HepG2 (cell line): ENCODE data around the gene RELL1.

ENCODE experiments used
- CTCF ChIP-seq: sonication (generic); formaldehyde crosslinking; IDR thresholded peaks from 2 replicates; pipeline ENCODE4 v1.5.0; 2020; ENCODE audit warnings: mild to moderate bottlenecking, missing genetic modification reagents, moderate library complexity
- E2F1 ChIP-seq: sonication (generic); formaldehyde crosslinking; IDR thresholded peaks from 2 replicates; pipeline ENCODE4 v1.5.0; 2020; ENCODE audit warnings: missing genetic modification reagents
- ETV5 ChIP-seq: IDR thresholded peaks from 2 replicates; pipeline ENCODE4 v1.6.1; 2018; ENCODE audit warnings: missing biosample characterization, missing genetic modification reagents, inconsistent platforms, borderline replicate concordance
- FOXM1 ChIP-seq: sonication (generic); formaldehyde crosslinking; IDR thresholded peaks from 2 replicates; pipeline ENCODE4 v1.5.0; 2020; ENCODE audit warnings: missing genetic modification reagents
- MAFK ChIP-seq, 2 experiments: IDR thresholded peaks in 1 of 2; conservative IDR thresholded peaks in 1 of 2; 2 replicates each; pipeline ENCODE4 v1.6.1; 2011; ENCODE audit warnings: improper control_type of control experiment in 2 of 2, low read length in 2 of 2
- POLR2AphosphoS5 ChIP-seq: IDR thresholded peaks from 2 replicates; pipeline ENCODE4 v1.6.1; 2012; ENCODE audit warnings: low read depth, low read length
- RAD21 ChIP-seq: fragments of 450-650 bp; formaldehyde crosslinking; IDR thresholded peaks from 2 replicates; pipeline ENCODE4 v1.5.0; 2020; ENCODE audit warnings: mild to moderate bottlenecking
- RNF2 ChIP-seq: fragments of 450-650 bp; conservative IDR thresholded peaks from 2 replicates; pipeline ENCODE4 v1.6.1; 2016; ENCODE audit warnings: low read depth
- ZNF670 ChIP-seq: sonication (generic); formaldehyde crosslinking; IDR thresholded peaks from 2 replicates; pipeline ENCODE4 v1.8.0; 2022; ENCODE audit warnings: mild to moderate bottlenecking, missing genetic modification reagents, borderline replicate concordance
- ZNF746 ChIP-seq: sonication (generic); formaldehyde crosslinking; IDR thresholded peaks from 2 replicates; pipeline ENCODE4 v1.8.0; 2022; ENCODE audit warnings: mild to moderate bottlenecking, missing genetic modification reagents
- TF ChIP-seq, protein P1 (sequence below): sonication (generic); formaldehyde crosslinking; IDR thresholded peaks from one replicate; pipeline ENCODE4 v1.5.1; 2020; ENCODE audit warnings: mild to moderate bottlenecking, missing genetic modification reagents; ENCODE audit errors: not compliant biosample characterization
- TF ChIP-seq, protein P2 (sequence below): IDR thresholded peaks from 2 replicates; pipeline ENCODE4 v1.6.1; 2016; ENCODE audit warnings: missing compliant biosample characterization, missing genetic modification reagents, borderline replicate concordance

GRCh38 chr4:37693450-37694190, 7.4 kb upstream of the RELL1 start:
- TF ChIP-seq ETV5 (CRISPR knock-in tag) (no peak), RAD21 (CRISPR knock-in tag) (no peak), ZNF746 (CRISPR knock-in tag) (no peak), MAFK (conservative IDR thresholded peaks at IDR 0.05 in 1 of 2, IDR thresholded peaks at IDR 0.05 in 1 of 2; ENCODE audit: low read length in 2 of 2) (no peak), CTCF (CRISPR knock-in tag) (no peak), E2F1 (CRISPR knock-in tag) (no peak), POLR2AphosphoS5 (no peak), ZNF670 (CRISPR knock-in tag) (no peak), FOXM1 (CRISPR knock-in tag) (no peak), RNF2 (no peak)
- TF ChIP-seq, protein P1, sequence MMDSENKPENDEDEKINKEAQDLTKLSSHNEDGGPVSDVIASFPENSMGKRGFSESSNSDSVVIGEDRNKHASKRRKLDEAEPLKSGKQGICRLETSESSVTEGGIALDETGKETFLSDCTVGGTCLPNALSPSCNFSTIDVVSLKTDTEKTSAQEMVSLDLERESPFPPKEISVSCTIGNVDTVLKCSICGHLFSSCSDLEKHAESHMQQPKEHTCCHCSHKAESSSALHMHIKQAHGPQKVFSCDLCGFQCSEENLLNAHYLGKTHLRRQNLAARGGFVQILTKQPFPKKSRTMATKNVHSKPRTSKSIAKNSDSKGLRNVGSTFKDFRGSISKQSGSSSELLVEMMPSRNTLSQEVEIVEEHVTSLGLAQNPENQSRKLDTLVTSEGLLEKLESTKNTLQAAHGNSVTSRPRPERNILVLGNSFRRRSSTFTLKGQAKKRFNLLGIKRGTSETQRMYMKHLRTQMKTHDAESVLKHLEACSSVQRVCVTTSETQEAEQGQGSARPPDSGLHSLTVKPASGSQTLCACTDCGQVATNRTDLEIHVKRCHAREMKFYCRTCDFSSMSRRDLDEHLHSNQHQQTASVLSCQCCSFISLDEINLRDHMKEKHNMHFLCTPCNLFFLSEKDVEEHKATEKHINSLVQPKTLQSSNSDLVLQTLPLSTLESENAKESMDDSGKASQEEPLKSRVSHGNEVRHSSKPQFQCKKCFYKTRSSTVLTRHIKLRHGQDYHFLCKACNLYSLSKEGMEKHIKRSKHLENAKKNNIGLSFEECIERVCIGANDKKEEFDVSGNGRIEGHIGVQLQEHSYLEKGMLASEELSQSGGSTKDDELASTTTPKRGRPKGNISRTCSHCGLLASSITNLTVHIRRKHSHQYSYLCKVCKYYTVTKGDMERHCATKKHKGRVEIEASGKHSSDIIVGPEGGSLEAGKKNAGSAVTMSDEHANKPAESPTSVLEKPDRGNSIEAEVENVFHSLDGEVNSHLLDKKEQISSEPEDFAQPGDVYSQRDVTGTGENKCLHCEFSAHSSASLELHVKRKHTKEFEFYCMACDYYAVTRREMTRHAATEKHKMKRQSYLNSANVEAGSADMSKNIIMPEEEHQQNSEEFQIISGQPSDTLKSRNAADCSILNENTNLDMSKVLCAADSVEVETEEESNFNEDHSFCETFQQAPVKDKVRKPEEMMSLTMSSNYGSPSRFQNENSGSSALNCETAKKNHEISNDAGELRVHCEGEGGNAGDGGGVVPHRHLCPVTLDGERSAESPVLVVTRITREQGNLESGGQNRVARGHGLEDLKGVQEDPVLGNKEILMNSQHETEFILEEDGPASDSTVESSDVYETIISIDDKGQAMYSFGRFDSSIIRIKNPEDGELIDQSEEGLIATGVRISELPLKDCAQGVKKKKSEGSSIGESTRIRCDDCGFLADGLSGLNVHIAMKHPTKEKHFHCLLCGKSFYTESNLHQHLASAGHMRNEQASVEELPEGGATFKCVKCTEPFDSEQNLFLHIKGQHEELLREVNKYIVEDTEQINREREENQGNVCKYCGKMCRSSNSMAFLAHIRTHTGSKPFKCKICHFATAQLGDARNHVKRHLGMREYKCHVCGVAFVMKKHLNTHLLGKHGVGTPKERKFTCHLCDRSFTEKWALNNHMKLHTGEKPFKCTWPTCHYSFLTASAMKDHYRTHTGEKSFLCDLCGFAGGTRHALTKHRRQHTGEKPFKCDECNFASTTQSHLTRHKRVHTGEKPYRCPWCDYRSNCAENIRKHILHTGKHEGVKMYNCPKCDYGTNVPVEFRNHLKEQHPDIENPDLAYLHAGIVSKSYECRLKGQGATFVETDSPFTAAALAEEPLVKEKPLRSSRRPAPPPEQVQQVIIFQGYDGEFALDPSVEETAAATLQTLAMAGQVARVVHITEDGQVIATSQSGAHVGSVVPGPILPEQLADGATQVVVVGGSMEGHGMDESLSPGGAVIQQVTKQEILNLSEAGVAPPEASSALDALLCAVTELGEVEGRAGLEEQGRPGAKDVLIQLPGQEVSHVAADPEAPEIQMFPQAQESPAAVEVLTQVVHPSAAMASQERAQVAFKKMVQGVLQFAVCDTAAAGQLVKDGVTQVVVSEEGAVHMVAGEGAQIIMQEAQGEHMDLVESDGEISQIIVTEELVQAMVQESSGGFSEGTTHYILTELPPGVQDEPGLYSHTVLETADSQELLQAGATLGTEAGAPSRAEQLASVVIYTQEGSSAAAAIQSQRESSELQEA: no peak
- TF ChIP-seq, protein P2, sequence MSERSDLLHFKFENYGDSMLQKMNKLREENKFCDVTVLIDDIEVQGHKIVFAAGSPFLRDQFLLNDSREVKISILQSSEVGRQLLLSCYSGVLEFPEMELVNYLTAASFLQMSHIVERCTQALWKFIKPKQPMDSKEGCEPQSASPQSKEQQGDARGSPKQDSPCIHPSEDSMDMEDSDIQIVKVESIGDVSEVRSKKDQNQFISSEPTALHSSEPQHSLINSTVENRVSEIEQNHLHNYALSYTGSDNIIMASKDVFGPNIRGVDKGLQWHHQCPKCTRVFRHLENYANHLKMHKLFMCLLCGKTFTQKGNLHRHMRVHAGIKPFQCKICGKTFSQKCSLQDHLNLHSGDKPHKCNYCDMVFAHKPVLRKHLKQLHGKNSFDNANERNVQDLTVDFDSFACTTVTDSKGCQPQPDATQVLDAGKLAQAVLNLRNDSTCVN: no peak
